Measurements from ENCODE around the gene ZNF394.

ZNF394 gene

DNA sequence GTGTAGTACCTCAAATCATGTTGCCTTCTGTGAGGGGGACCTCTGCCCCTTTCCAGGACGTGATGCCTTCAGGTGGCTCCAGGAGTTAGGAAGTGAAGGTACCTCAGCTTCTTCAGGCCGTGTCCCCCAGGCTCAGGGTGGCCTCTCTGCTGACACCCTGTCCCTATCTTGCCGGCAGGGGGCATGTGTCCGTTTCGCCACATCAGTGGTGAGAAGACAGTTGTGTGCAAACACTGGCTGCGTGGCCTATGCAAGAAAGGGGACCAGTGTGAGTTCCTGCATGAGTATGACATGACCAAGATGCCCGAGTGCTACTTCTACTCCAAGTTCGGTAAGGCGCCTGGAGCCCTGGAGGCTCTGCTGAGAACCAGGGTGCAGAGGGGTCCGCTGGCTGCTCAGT is 52.1 kb downstream of the ZNF394 start:
- DNase-seq = peak; percentile 33

- no peak for DNase-seq
Observed at GRCh38 chr7:99446096-99446495, 54.0 kb downstream of the ZNF394 start.

All from hematopoietic multipotent progenitor cell treated with erythropoietin and hydrocortisone succinate and interleukin-3 and kit ligand, for 6 days (in vitro differentiated cells).